Psoas muscle (tissue), 8 donors: ENCODE results near the gene DUSP7. TPM values are rescaled to one million over a fixed set of nuclear protein-coding genes. Genes with fewer than 3 reads are reported as not detected.
A peak's percentile ranks its signal among the peaks of the same experiment; 100 is the strongest.

Experiments used
- ATAC-seq, 4 donors: fragments of 200-7000 bp; cut with Tn5 transposase; one replicate each; pipeline ENCODE4 v1.9.1; 2020; ENCODE audit warnings: moderate library complexity in 3 of 4, mild to moderate bottlenecking in 2 of 4
- DNase-seq, 2 donors: peaks; one replicate each; pipeline ENCODE4 v3.0.0-alpha.2; 2020
- H3K27ac ChIP-seq: fragments of 200-600 bp; one replicate; pipeline ENCODE4 v1.8.0; 2022
- H3K27me3 ChIP-seq, 3 donors: fragments of 200-600 bp in 1 of 3; one replicate each; pipeline versions ENCODE4 v1.6.1 to v1.8.0; 2013 to 2022; ENCODE audit warnings: low read length in 2 of 3, mild to moderate bottlenecking in 2 of 3, moderate library complexity in 1 of 3; ENCODE audit not compliant: insufficient read depth in 3 of 3
- H3K36me3 ChIP-seq, 2 donors: fragments of 200-600 bp in 1 of 2; one replicate each; pipeline versions ENCODE4 v1.6.1 to v1.8.0; 2013 to 2022; ENCODE audit warnings: low read depth in 1 of 2, mild to moderate bottlenecking in 1 of 2, moderate library complexity in 1 of 2; ENCODE audit not compliant: insufficient read depth in 1 of 2
- H3K4me1 ChIP-seq: fragments of 200-600 bp; one replicate; pipeline ENCODE4 v1.8.0; 2022
- H3K4me3 ChIP-seq: fragments of 200-600 bp; one replicate; pipeline ENCODE4 v1.8.0; 2022; ENCODE audit warnings: mild to moderate bottlenecking
- H3K9me3 ChIP-seq: fragments of 200-600 bp; one replicate; pipeline ENCODE4 v1.8.0; 2022
- WGBS, 3 donors: extraction: QIAGEN DNeasy Blood & Tissue Kit; methylation state at CpG; one replicate each; pipeline versions ENCODE4 v1.1.6 to v1.1.7; 2013; 5-methylcytosine and 5-hydroxymethylcytosine counted together
- intact Hi-C, 2 donors: fragments of 100-400 bp; cut with DNase I; formaldehyde crosslinking; loops; one replicate each; pipeline versions ENCODE4 v1.11.0 to v1.14.2; 2022
- polyA plus RNA-seq, 3 donors: library from polyadenylated mRNA; stranded (reverse); fragments of 200-250 nt; gene quantifications; one replicate each; pipeline ENCODE4 v1.2.3, GENCODE V29; 2013
- total RNA-seq, 4 donors: library from RNA; stranded (reverse); fragmentation: NEBNext Ultra II Directional in 2 of 4; extraction: Animal tissue kit (Norgen Biotek cat#: 25700) in 2 of 4; gene quantifications; one replicate each; pipeline versions ENCODE4 v1.2.1 to v1.2.4, GENCODE V29; 2021 to 2023
- TF ChIP-seq, protein P1 (sequence below): fragments of 200-600 bp; IDR thresholded peaks from one replicate; pipeline ENCODE4 v1.8.0; 2022; ENCODE audit warnings: antibody characterized with exemption
- donor health status: healthy with polysubstance abuse.
- donor health status: DM: no; HTN: no; CAD: no; lungs with moderate emphysema.
- donor health status: Bipolar disorder and iron deficiency.
- donor health status: healthy.
- donor health status: DM: yes; HTN: yes; CAD: no.
- donor health status: DM: no; HTN: no; CAD: no.
- donor health status: DM: no; HTN: no; CAD: no.
- donor health status: DM: yes; HTN: yes; CAD: no.

Gene DUSP7
- total and polyA plus RNA-seq, 7 donors: 7.4 to 31.9 (median 15.7) TPM

DNA sequence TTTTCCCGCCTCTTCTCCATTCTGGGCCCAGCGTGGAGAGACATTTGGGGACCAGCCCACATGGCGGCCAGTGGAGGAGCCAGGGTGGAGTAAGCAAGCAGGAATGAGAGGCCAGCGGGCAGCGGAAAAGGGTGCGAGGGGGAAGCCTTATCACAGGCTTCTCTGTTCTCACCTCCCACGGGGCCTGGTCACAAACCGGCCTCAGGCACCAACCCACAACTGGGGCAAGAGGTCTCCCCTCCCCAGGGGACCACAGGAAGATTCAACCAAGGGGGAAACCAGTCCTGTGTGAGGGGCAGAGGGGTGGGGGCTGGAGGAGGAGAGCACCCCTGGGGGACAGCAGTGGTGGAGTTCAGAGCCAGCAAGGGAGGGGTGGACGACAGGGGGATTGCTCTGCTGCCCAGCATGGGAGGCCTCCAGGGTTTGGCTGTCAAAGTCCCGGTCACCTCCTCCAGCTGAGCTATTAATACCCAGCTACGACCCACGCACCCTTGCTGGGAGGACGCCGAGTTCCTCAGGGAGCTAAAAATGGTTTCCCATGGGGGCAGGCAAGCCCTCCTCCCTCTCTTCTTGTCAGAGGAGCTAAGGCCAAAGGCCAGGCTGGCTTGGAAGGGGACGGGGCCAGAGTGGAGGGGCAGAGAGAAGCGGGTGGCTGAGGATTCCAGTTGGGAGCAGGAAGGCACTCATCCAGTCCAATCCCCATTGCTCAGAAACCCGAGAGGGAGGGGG lies 36.9 kb downstream of the DUSP7 start:
- Histone ChIP-seq H3K4me3 (no peak overlapping the region), H3K4me1 (peaks cover 75% of the 10 kb centered on the region), H3K9me3 (no peaks in the 10 kb centered on the region), H3K27ac (peak overlapping the region; percentile 92), H3K36me3 (no peaks in the 10 kb centered on the region), H3K27me3 (no peaks in the 10 kb centered on the region)
- 28 to 39% (median 29%) methylated on average over 16 to 17 of the region's 17 CpGs for WGBS, 3 donors
- DNase-seq (peak; percentile 75 to 94), ATAC-seq (peak; percentile 72 to 85 (median 74))
- TF ChIP-seq, protein P1, sequence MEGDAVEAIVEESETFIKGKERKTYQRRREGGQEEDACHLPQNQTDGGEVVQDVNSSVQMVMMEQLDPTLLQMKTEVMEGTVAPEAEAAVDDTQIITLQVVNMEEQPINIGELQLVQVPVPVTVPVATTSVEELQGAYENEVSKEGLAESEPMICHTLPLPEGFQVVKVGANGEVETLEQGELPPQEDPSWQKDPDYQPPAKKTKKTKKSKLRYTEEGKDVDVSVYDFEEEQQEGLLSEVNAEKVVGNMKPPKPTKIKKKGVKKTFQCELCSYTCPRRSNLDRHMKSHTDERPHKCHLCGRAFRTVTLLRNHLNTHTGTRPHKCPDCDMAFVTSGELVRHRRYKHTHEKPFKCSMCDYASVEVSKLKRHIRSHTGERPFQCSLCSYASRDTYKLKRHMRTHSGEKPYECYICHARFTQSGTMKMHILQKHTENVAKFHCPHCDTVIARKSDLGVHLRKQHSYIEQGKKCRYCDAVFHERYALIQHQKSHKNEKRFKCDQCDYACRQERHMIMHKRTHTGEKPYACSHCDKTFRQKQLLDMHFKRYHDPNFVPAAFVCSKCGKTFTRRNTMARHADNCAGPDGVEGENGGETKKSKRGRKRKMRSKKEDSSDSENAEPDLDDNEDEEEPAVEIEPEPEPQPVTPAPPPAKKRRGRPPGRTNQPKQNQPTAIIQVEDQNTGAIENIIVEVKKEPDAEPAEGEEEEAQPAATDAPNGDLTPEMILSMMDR: no peak
- intact Hi-C loops: no loop called here

DNA sequence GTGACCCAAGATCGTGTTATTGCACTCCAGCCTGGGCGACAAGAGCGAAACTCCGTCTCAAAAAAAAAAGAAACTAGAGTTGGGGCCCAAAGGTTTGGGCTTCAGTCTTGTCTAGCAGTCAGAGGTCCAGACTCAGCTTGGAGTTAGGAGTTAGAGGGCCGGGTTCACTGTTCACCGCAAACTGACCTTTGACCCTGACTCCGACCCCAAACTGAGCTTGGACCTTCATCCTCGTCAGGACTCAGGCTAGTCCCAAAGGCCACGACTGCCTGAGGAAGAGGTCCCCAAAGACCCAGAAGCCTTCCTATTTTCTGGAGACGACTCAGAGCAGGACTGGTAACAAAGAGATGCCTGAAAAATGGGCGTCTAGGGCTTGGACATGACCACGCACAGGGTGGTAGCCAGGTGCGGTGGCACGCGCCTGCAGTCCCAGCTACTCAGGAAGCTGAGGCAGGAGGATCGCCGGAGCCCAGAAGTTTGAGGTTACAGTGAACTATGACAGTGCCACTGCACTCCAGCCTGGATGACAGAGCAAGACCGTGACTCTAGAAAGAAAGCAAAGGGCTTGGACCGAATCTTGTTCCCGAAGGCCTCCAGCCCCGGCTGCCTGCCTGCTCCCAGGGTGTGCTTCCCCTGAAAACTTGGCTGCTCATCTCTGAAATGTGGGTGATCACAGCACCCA lies 37.9 kb downstream of the DUSP7 start:
- WGBS, 3 donors: 69 to 87% (median 75%) methylated on average over 21 of the region's 21 CpGs
- Histone ChIP-seq H3K36me3 (no peaks in the 10 kb centered on the region), H3K4me1 (peaks cover 76% of the 10 kb centered on the region), H3K4me3 (no peak overlapping the region), H3K27ac (peak overlapping the region; percentile 92), H3K9me3 (no peaks in the 10 kb centered on the region), H3K27me3 (no peaks in the 10 kb centered on the region)
- DNase-seq: peak in 1 of 2 donors; percentile 66
- peak in 2 of 4 donors; percentile 3 to 5 for ATAC-seq
- TF ChIP-seq, protein P1: no peak
- intact Hi-C loops: no loop called here

DNA sequence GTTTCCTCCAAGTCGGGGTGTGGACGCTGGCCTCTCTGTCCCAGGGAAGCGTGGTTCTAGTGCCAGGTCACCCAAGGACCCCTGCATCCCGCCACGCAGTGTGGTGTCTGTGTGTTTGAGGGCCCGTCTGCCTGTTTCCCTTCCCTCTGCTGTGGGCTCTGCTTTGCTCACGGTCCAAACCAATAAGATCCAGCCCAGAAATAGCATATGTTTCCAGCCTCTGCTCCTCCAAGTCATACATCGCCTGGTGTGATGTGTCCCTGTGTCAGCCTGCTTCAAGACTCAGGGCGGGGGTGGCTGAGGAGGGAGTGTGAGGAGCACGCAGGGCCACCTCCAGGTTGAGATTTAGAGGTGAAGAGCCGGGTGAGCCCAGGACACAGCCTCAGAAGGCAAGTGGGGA lies 38.8 kb downstream of the DUSP7 start:
- TF ChIP-seq, protein P1: no peak
- WGBS, 3 donors: 39 to 68% (median 50%) methylated on average over 11 of the region's 11 CpGs
- Histone ChIP-seq H3K27ac (peak overlapping the region; percentile 92), H3K4me3 (no peak overlapping the region), H3K9me3 (no peaks in the 10 kb centered on the region), H3K27me3 (no peaks in the 10 kb centered on the region), H3K4me1 (peaks cover 76% of the 10 kb centered on the region), H3K36me3 (no peaks in the 10 kb centered on the region)
- intact Hi-C loops: no loop called here
- peak; percentile 15 to 77 for DNase-seq
- peak in 3 of 4 donors; percentile 27 to 30 (median 27) for ATAC-seq

DNA sequence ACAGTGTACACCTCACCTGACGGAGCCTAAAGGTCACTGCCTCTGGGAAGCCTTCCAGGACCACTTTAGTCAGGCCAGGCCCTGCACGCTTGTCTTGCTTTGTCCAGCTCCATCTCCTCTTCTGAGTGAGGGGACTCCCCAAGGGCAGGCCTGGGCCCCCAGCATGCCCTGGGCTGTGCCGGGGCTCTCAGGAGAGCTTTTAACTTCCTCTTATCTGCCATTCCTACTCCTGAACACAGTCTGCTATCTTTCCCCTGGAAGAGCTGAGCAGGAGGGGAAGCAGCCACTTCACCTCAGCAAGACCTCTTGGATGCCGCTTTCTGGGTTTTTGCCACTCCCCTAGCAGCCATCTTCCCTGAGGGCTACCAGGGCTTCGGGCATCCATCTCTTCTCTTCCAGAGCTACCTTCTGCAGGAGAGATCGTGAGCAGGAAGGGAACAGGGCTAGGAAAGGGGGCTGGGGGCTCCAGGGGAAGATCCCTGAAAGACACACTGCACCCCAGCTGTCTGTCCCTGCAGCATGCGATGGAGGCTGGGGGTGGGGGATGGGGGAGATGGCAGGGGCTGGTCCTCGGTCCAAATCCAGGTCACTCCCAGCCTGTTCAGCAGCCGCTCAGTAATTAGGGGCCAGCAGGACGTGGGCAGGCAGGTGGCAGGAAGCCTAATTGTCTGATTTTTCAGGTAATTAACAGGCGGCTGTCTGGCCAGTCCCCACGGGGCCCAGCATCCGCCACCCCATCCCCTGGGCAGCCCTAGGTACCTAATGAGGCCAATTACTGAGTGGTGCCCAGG lies 40.7 kb downstream of the DUSP7 start:
- H3K27ac ChIP-seq: peak overlapping the region; percentile 92
- H3K4me1 ChIP-seq: peaks cover 63% of the 10 kb centered on the region
- H3K9me3 ChIP-seq: no peaks in the 10 kb centered on the region
- no peak for ATAC-seq
- TF ChIP-seq, protein P1: no peak
- WGBS, 3 donors: 78 to 88% (median 87%) methylated on average over 13 of the region's 13 CpGs
- intact Hi-C loops: no loop called here
- H3K27me3 ChIP-seq: no peaks in the 10 kb centered on the region
- H3K36me3 ChIP-seq: no peaks in the 10 kb centered on the region
- no peak for DNase-seq
- H3K4me3 ChIP-seq: no peak overlapping the region
